Omental fat pad (tissue), 4 donors: ENCODE data around the gene NUAK1. TPM values are rescaled to one million over a fixed set of nuclear protein-coding genes. Genes with fewer than 3 reads are reported as not detected.
A peak's percentile ranks its signal among the peaks of the same experiment; 100 is the strongest.

ENCODE experiments used
- ATAC-seq: fragments of 150-250 bp; one replicate; pipeline ENCODE4 v1.9.1; 2016; ENCODE audit warnings: mild to moderate bottlenecking, moderate library complexity; ENCODE audit not compliant: low FRiP score
- DNase-seq: peaks from one replicate; pipeline ENCODE4 v3.0.0-alpha.2; 2019; ENCODE audit warnings: low spot score
- total RNA-seq, 4 donors: library from RNA; depleted of rRNA; stranded (reverse); fragments of >200 nt; gene quantifications; one replicate each; pipeline ENCODE4 v1.1.0, GENCODE V29; 2016
- TF ChIP-seq, protein P1 (sequence below), 3 donors: fragments of 450-650 bp; IDR thresholded peaks; one replicate each; pipeline ENCODE4 v1.5.1; 2016 to 2017; ENCODE audit warnings: antibody characterized with exemption in 3 of 3, mild to moderate bottlenecking in 3 of 3, moderate library complexity in 2 of 3

Gene NUAK1
- 10 to 100 TPM in 3 of 4 donors, 1 to 10 TPM in 1; 6.8 to 47.3 (median 21.0) TPM for total RNA-seq

DNA sequence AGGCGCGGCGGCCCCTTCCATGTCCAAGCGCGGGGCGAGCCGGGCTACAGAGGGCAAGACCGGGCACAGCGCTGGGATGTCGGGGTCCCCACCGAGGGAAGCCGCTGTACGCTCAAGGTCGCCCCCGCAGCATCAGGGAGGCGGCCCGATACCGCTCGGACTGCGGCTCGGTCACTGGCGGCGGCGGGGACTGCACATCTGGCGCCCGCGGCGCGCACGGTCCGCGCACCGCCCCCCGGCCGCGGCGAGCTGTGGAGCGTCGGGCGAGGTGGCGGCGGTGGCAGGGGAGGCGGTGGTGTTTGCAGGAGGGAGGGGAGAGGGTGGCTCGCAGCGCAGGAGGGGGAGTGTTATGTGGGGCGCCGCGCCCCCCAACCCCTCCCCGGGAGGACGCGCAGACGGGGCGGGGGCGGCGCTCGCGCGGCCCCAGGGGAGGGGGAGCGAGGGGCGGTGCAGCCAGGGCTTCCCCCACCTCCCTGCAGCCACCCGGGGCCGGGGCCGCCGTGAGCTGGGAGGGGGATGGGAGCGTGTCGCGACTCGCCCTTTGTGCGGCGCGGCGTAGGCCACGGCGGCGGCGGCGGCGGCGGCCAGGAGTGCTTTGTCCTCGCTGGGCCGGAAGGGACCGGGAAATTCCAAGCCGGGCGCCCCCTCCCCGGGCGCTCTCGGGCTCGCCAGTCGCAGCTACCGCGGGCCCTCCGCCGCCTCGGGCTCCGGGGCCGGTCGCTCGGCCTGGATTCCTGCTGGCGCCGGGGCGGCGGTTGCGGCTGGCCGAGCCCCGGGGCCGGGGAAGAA lies at the start of gene NUAK1:
Gene NUAK1, minus strand, starts transcription at position 322 of the 789 bp plus-strand sequence. Its CDS starts 301 bp downstream, at position 21.
- ATAC-seq (peak; percentile 69), DNase-seq (no peak)
- TF ChIP-seq, protein P1, sequence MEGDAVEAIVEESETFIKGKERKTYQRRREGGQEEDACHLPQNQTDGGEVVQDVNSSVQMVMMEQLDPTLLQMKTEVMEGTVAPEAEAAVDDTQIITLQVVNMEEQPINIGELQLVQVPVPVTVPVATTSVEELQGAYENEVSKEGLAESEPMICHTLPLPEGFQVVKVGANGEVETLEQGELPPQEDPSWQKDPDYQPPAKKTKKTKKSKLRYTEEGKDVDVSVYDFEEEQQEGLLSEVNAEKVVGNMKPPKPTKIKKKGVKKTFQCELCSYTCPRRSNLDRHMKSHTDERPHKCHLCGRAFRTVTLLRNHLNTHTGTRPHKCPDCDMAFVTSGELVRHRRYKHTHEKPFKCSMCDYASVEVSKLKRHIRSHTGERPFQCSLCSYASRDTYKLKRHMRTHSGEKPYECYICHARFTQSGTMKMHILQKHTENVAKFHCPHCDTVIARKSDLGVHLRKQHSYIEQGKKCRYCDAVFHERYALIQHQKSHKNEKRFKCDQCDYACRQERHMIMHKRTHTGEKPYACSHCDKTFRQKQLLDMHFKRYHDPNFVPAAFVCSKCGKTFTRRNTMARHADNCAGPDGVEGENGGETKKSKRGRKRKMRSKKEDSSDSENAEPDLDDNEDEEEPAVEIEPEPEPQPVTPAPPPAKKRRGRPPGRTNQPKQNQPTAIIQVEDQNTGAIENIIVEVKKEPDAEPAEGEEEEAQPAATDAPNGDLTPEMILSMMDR (IDR thresholded peaks at IDR 0.05) = peak in 1 of 3 donors; percentile 17

DNA sequence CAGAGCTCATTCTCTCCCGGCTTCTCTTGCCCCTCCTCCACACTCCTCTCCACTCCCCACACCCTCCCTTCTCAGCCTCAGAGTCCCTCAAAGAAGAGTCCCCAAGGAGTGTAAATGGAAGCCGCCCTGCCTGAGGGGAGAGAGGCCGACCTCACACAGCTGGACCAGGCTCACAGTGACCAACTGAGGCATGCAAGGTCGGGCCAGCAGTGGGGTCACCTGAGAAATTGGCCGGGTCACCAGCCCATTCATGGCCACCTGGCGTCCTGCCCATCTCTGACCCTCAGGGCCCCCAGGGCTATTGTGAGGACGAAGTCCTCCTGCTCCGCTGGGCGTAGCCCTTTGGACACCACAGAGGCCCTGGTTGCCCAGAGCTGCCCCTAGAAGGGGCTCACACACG lies 49.5 kb upstream of the NUAK1 start:
- DNase-seq = no peak

GRCh38 chr12:106187842-106188241 lies 49.1 kb upstream of the NUAK1 start:
- TF ChIP-seq, protein P1 (IDR thresholded peaks at IDR 0.05) = no peak
- ATAC-seq (no peak), DNase-seq (no peak)

More for the DNA sequence above, 49.5 kb upstream of the NUAK1 start:
- no peak for ATAC-seq
- TF ChIP-seq, protein P1 (IDR thresholded peaks at IDR 0.05) = no peak

GRCh38 chr12:106187155-106187789 lies 48.5 kb upstream of the NUAK1 start:
- ATAC-seq (no peak), DNase-seq (no peak)
- TF ChIP-seq, protein P1 (IDR thresholded peaks at IDR 0.05) = no peak

DNA sequence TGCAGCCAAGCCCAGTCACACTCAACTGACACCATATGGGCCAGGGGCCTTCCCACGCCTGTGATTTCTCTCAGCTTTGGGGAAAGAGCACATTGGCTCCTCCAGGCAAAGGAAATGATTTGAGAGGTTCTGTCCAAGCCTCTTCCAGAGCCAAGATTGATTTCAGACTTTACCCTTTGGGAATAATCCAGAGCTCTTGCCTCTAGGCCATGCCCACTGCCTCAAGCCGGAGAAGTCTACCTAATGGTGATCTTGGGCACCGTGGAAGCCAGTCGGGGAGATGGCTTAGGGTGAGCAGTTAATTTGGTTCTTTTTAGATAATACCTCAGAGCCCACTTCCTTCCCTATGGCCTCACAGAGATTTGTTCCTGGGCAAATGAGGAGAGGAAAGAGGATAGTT lies 45.0 kb upstream of the NUAK1 start:
- ATAC-seq (no peak), DNase-seq (no peak)
- TF ChIP-seq, protein P1 (IDR thresholded peaks at IDR 0.05) = no peak

- ATAC-seq (no peak), DNase-seq (no peak)
- TF ChIP-seq, protein P1 (IDR thresholded peaks at IDR 0.05) = no peak
These were observed 42.8 kb upstream of the NUAK1 start for GRCh38 chr12:106181401-106182114.
